Left hindlimb (tissue), 1 donor: ENCODE measurements around the gene UQCC3.
"Not testable (repeated sequence)": the region's sequence is repeated elsewhere in the genome, so short reads cannot be mapped to it uniquely, and the experiment has no call there.

Experiments
- DNase-seq: peaks from one replicate; pipeline ENCODE4 v3.0.0-alpha.2; 2018

UQCC3 gene

GRCh38 chr11:62703921-62704320 lies 32.4 kb downstream of the UQCC3 start:
- not testable (repeated sequence) for DNase-seq

- DNase-seq: no peak
These were observed 33.9 kb downstream of the UQCC3 start for GRCh38 chr11:62705413-62705812.

GRCh38 chr11:62705880-62706849 lies 34.7 kb downstream of the UQCC3 start:
- DNase-seq: peak; percentile 96

GRCh38 chr11:62706850-62707247 lies 35.4 kb downstream of the UQCC3 start:
- DNase-seq: no peak

- peak; percentile 48 for DNase-seq
These were observed 35.9 kb downstream of the UQCC3 start, which contains the start of the genes BSCL2 and GNG3 for GRCh38 chr11:62707277-62707861. Gene BSCL2, minus strand, starts transcription at chr11:62707424. Its CDS starts 229 bp downstream, at chr11:62707195. Gene GNG3, plus strand, starts transcription at chr11:62707676. Its CDS starts 620 bp downstream, at chr11:62708296.

- no peak for DNase-seq
These were observed 36.9 kb downstream of the UQCC3 start for GRCh38 chr11:62708392-62708791.

GRCh38 chr11:62708793-62709192 lies 37.3 kb downstream of the UQCC3 start:
- DNase-seq: no peak

GRCh38 chr11:62709247-62710000 lies 38.0 kb downstream of the UQCC3 start:
- DNase-seq: peak; percentile 98

GRCh38 chr11:62710001-62710345 lies 38.5 kb downstream of the UQCC3 start:
- DNase-seq: no peak

GRCh38 chr11:62712276-62712812 lies 40.9 kb downstream of the UQCC3 start:
- DNase-seq: no peak

GRCh38 chr11:62712861-62713260 lies 41.4 kb downstream of the UQCC3 start:
- DNase-seq: no peak

GRCh38 chr11:62713343-62713742 lies 41.9 kb downstream of the UQCC3 start:
- DNase-seq: no peak

- DNase-seq: no peak
These were observed 44.0 kb downstream of the UQCC3 start for GRCh38 chr11:62715150-62716130.

GRCh38 chr11:62716206-62716605 lies 44.7 kb downstream of the UQCC3 start:
- DNase-seq: no peak

- no peak for DNase-seq
These were observed 45.3 kb downstream of the UQCC3 start for GRCh38 chr11:62716816-62717215.

GRCh38 chr11:62719302-62719978 lies 48.0 kb downstream of the UQCC3 start:
- no peak for DNase-seq

GRCh38 chr11:62721994-62722393 lies 50.5 kb downstream of the UQCC3 start:
- no peak for DNase-seq
